Panc1 (cell line): ENCODE measurements around the gene ZNF573.

Experiments used
- POLR2AphosphoS5 ChIP-seq: IDR thresholded peaks from 2 replicates; pipeline ENCODE4 v1.6.1; 2012; ENCODE audit warnings: mild to moderate bottlenecking, low read depth, low read length, moderate library complexity
- SIN3A ChIP-seq: IDR thresholded peaks from 2 replicates; pipeline ENCODE4 v1.6.1; 2012; ENCODE audit warnings: low read depth, mild to moderate bottlenecking, low read length, moderate library complexity, borderline replicate concordance; ENCODE audit not compliant: insufficient read depth
- TCF7L2 ChIP-seq: IDR thresholded peaks from 2 replicates; pipeline ENCODE4 v1.6.1; 2011; ENCODE audit warnings: mild to moderate bottlenecking, low read depth, low read length, inconsistent platforms
- TF ChIP-seq, protein P1 (sequence below): fragments of 450-650 bp; IDR thresholded peaks from 2 replicates; pipeline ENCODE4 v1.5.1; 2017; ENCODE audit warnings: mild to moderate bottlenecking
- TF ChIP-seq, protein P2 (sequence below), 2 experiments: IDR thresholded peaks; 2 replicates each; pipeline ENCODE4 v1.6.1; 2011 to 2012; ENCODE audit warnings: low read depth in 2 of 2, control low read depth in 1 of 2, low read length in 1 of 2, mild to moderate bottlenecking in 1 of 2, moderate library complexity in 1 of 2; ENCODE audit not compliant: insufficient read depth in 1 of 2

- TF ChIP-seq, protein P1, sequence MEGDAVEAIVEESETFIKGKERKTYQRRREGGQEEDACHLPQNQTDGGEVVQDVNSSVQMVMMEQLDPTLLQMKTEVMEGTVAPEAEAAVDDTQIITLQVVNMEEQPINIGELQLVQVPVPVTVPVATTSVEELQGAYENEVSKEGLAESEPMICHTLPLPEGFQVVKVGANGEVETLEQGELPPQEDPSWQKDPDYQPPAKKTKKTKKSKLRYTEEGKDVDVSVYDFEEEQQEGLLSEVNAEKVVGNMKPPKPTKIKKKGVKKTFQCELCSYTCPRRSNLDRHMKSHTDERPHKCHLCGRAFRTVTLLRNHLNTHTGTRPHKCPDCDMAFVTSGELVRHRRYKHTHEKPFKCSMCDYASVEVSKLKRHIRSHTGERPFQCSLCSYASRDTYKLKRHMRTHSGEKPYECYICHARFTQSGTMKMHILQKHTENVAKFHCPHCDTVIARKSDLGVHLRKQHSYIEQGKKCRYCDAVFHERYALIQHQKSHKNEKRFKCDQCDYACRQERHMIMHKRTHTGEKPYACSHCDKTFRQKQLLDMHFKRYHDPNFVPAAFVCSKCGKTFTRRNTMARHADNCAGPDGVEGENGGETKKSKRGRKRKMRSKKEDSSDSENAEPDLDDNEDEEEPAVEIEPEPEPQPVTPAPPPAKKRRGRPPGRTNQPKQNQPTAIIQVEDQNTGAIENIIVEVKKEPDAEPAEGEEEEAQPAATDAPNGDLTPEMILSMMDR = no peak
- TF ChIP-seq POLR2AphosphoS5 (no peak), TCF7L2 (no peak), SIN3A (no peak)
- TF ChIP-seq, protein P2, sequence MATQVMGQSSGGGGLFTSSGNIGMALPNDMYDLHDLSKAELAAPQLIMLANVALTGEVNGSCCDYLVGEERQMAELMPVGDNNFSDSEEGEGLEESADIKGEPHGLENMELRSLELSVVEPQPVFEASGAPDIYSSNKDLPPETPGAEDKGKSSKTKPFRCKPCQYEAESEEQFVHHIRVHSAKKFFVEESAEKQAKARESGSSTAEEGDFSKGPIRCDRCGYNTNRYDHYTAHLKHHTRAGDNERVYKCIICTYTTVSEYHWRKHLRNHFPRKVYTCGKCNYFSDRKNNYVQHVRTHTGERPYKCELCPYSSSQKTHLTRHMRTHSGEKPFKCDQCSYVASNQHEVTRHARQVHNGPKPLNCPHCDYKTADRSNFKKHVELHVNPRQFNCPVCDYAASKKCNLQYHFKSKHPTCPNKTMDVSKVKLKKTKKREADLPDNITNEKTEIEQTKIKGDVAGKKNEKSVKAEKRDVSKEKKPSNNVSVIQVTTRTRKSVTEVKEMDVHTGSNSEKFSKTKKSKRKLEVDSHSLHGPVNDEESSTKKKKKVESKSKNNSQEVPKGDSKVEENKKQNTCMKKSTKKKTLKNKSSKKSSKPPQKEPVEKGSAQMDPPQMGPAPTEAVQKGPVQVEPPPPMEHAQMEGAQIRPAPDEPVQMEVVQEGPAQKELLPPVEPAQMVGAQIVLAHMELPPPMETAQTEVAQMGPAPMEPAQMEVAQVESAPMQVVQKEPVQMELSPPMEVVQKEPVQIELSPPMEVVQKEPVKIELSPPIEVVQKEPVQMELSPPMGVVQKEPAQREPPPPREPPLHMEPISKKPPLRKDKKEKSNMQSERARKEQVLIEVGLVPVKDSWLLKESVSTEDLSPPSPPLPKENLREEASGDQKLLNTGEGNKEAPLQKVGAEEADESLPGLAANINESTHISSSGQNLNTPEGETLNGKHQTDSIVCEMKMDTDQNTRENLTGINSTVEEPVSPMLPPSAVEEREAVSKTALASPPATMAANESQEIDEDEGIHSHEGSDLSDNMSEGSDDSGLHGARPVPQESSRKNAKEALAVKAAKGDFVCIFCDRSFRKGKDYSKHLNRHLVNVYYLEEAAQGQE (IDR thresholded peaks at IDR 0.05; ENCODE audit: insufficient read depth in 1 of 2, low read depth in 2 of 2, low read length in 1 of 2) = no peak
Observed at GRCh38 chr19:37763488-37763887, 15.9 kb downstream of the ZNF573 start.
